Fibroblast of the aortic adventitia (primary cell): Measurements from ENCODE around the gene SELENOK. TPM values are rescaled to one million over a fixed set of nuclear protein-coding genes. Genes with fewer than 3 reads are reported as not detected.

ENCODE experiments used
- DNase-seq: peaks from one replicate; pipeline ENCODE4 v3.0.0-alpha.2; 2010; ENCODE audit warnings: low read depth
- H3K4me3 ChIP-seq: 2 replicates; pipeline ENCODE4 v1.5.1; 2011; ENCODE audit warnings: low read depth, mild to moderate bottlenecking, control low read depth, low read length, moderate library complexity
- CTCF ChIP-seq: IDR thresholded peaks from 2 replicates; pipeline ENCODE4 v1.5.1; 2011; ENCODE audit warnings: mild to moderate bottlenecking, low read length, control low read depth, inconsistent platforms; ENCODE audit not compliant: insufficient read depth
- total RNA-seq: library from RNA; depleted of rRNA; stranded (reverse); fragments of >200 nt; gene quantifications from 2 replicates; pipeline ENCODE4 v1.2.3, GENCODE V29; 2012; ENCODE audit warnings: low replicate concordance

The SELENOK gene
- total RNA-seq, 1 donor = 18.3 TPM

DNA sequence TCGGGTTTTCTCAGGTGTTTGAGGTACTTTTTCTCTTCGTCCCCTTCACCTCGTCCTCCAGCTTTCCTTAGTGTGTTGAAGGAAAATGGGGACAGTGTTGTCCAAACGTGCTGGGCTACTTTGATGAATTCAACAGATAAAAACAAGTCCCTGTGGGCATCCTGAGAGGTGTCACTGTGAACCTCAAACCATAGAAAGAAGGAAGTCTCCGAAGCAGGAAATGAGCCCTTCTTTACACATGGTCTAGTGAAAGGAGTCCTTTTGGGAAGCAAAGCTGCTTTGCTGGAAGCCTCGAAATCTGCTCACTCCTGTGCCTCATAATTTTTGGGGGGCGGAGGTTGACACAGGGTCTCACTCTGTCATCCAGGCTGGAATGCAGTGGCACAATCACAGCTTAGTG lies 34.7 kb downstream of the SELENOK start:
- no peak for DNase-seq
- no peak for TF ChIP-seq CTCF
- H3K4me3 ChIP-seq = no peak overlapping the region

- no peak overlapping the region for H3K4me3 ChIP-seq
- DNase-seq = peak; percentile 61
- TF ChIP-seq CTCF = no peak
These were observed 40.8 kb downstream of the SELENOK start for GRCh38 chr3:53850895-53851294.

DNA sequence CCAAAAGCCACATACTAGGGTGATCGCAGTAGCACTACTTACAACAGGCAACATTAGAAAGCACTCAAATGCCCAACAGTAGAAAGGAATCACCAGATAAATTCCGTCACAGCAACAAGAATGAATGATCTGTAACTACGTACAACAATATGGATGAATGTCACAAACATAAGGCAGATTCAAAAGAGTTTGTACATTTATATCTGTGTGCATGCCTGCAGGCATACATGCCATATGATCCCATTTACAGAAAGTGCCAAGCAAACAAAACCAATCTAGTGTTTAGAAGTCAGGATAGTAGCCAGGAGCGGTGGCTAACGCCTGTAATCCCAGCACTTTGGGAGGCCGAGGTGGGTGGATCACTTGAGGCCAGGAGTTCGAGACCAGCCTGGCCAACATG lies 41.7 kb downstream of the SELENOK start:
- no peak for TF ChIP-seq CTCF
- no peak for DNase-seq
- H3K4me3 ChIP-seq = no peak overlapping the region

GRCh38 chr3:53846851-53847155 lies 44.9 kb downstream of the SELENOK start:
- no peak for TF ChIP-seq CTCF
- no peak overlapping the region for H3K4me3 ChIP-seq
- DNase-seq = no peak

DNA sequence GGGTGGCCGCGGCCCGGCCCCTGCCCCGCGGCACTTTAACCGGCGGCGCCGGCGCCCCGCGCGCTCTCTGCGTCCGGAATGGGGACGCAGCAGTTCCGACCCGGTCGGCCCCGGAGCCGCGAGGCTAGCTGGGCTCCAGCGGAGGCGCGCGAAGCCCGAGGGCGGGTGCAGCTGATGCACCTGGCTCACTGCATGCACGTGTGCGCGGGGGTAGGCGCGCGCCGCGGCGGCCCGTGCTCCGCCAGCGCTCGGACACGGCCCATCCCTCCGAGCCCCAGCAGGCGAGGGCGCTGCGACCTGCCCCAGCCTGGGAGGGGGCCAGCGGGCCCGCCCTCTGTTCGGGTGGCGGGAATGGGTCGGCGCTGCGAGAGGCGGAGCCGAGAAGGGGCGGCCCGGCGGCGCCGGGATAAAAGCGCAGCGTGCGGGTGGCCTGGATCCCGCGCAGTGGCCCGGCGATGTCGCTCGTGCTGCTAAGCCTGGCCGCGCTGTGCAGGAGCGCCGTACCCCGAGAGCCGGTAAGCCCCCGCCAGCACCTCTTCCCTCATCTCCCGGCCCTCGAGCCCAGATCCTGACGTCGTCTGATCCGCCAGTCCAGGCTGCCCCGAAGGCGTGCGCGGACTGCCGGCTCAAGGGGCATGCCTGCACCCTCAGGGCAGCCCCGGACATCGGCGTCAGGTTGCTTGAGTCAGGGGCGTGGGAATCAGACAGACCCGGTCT lies 45.4 kb downstream of the SELENOK start, which contains the start of the genes CHDH and IL17RB:
Gene CHDH (minus strand): TSS at position 286 of the 717 bp plus-strand sequence. CDS start 22,411 bp downstream, outside the sequence.
Gene IL17RB (plus strand): TSS at position 435 of the 717 bp plus-strand sequence. CDS start 21 bp downstream, at position 456.
- no peak for TF ChIP-seq CTCF
- peak within 1 kb of the TSS; percentile 60 for H3K4me3 ChIP-seq
- no peak for DNase-seq

GRCh38 chr3:53845881-53846133 lies 45.9 kb downstream of the SELENOK start:
- DNase-seq = no peak
- H3K4me3 ChIP-seq = peak overlapping the region; percentile 60
- no peak for TF ChIP-seq CTCF

DNA sequence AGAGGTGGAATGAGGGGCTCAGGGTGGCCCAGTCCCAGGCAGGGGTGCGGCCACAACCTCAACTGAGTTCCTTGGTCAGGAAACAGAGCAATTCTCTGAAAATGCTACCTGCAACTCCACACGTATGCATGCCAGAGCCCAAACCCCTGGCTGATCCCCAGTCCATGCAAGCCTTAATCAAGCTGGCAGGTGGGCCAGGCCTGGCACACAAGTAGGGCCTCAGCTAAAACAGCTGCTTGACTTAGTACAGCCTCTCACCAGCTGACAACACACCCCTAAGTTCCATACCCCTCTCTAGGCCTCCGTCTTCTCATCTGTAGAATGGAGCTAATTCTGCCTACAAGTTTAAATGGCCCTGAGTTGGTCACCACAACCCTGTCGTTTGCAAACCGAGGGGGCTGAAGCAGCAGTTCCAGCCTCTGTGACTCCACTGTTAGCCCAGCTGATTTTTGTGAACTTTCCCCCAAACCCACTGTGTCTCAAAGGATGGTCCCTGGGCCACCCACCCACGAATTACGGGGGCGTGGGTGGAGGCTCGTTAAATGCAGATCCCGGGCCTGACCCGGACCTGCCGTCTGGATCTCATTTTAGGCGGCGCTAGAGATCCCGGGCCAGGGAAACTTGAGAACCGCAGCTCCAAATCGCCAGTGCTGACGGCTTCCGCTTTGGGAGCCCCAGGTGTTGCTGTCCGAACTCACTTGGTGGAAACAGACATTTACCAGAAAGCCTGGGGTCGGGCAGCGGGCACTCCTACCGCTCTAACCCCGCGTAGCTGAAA lies 46.4 kb downstream of the SELENOK start:
- TF ChIP-seq CTCF = peak; percentile 41
- DNase-seq = peak; percentile 39

More for the DNA sequence above, 46.4 kb downstream of the SELENOK start:
- peak overlapping the region; percentile 60 for H3K4me3 ChIP-seq
